AG09319 (cell line): ENCODE results near the gene GALNT2.

Source experiments
- DNase-seq: peaks from one replicate; pipeline ENCODE4 v3.0.0-alpha.2; 2010; ENCODE audit warnings: low read depth; ENCODE audit errors: extremely low read depth
- TF ChIP-seq, protein P1 (sequence below): IDR thresholded peaks from 2 replicates; pipeline ENCODE4 v1.5.1; 2011; ENCODE audit warnings: low read depth, mild to moderate bottlenecking, inconsistent platforms, low read length, moderate library complexity

GALNT2 gene

GRCh38 chr1:230219174-230220067, 152.4 kb downstream of the GALNT2 start:
- TF ChIP-seq, protein P1, sequence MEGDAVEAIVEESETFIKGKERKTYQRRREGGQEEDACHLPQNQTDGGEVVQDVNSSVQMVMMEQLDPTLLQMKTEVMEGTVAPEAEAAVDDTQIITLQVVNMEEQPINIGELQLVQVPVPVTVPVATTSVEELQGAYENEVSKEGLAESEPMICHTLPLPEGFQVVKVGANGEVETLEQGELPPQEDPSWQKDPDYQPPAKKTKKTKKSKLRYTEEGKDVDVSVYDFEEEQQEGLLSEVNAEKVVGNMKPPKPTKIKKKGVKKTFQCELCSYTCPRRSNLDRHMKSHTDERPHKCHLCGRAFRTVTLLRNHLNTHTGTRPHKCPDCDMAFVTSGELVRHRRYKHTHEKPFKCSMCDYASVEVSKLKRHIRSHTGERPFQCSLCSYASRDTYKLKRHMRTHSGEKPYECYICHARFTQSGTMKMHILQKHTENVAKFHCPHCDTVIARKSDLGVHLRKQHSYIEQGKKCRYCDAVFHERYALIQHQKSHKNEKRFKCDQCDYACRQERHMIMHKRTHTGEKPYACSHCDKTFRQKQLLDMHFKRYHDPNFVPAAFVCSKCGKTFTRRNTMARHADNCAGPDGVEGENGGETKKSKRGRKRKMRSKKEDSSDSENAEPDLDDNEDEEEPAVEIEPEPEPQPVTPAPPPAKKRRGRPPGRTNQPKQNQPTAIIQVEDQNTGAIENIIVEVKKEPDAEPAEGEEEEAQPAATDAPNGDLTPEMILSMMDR = no peak
- no peak for DNase-seq

DNA sequence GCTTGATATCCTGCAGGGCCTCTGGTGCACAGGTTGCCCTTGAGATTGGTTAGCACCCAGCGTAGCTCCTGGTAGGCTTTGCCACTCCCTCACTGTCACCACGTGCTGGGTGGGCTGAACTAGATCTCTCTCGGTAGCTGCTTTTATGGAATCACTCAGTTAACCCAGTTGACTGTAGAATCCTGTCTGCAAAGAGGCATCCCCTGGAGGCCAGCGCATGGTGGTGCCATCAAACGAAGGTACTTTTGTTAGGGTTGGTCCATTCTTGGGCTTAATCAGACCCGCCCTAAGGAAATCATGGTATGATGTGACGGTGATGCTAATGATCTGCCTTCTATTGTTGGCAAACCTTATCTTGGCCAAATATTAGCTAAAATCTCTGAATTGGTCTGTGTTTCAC, 153.4 kb downstream of the GALNT2 start:
- TF ChIP-seq, protein P1 = no peak

GRCh38 chr1:230220907-230221306, 153.9 kb downstream of the GALNT2 start:
- TF ChIP-seq, protein P1 = no peak
- no peak for DNase-seq

More for the DNA sequence above, 153.4 kb downstream of the GALNT2 start:
- DNase-seq = no peak

DNA sequence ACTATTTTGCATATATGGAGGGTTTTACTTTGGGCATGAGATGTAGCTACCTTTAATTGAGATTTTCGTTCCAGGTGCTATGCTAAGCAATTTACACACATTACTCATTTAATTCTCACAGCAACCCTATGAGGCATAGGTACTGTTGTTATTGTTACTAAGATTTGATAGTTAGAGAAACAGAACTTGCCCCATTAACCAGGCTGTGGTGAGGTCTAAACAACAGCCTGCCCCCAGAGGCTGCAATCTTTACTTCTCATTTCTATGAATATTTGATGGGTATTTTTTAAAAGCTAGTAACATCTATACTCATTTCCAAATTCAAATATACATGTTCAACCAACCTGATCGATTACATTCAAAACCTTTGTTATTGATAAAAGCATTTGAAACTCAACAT, 155.6 kb downstream of the GALNT2 start:
- TF ChIP-seq, protein P1 = peak; percentile 14
- no peak for DNase-seq

DNA sequence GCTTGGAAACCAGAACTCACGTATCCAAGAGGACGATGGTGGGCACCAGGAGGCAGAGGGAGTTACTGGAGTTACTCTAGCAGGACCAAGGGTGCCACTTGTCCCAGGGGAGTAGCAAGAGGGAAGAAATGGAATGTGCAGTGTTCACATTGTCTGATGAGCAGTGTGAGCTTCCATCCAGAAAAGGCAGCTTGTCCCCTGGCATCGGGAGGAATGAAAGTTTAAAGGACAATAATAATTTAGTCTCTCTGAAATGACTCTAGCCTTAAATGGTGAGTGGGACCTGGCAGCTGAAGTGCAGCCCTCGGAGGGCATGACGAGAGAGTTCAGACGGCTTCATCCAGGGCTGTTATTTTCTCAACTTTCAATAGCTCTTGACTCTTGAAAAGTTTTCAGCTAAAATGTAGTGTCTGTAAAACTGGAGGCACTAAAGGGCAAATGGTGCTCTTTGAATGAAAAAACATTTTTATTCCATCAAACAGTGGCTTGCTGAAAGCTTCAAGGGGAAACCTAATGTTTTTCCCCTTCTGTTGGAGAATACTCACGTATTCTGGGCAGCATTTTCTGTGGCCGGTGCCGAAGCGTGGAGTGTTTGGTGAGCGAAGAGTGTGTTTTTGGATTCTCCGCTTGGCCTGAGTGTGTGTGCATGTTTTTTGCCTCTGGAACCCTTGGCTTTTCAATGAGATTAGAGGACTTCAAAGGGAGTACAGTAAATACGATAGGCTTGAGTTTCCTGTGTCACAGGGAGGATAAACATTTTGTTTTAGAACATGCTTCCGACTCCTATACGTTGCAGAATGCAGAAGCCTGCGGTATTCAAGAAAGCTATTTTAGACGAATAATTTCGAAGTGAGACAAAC, 157.3 kb downstream of the GALNT2 start:
- TF ChIP-seq, protein P1 = no peak

GRCh38 chr1:230226007-230226800, 159.2 kb downstream of the GALNT2 start:
- TF ChIP-seq, protein P1 = no peak
- no peak for DNase-seq

More for the DNA sequence above, 157.3 kb downstream of the GALNT2 start:
- no peak for DNase-seq
